Parathyroid adenoma (tissue), 2 donors: ENCODE data around the gene SPRYD3.

Experiments
- H2AFZ ChIP-seq: fragments of 300-600 bp; sonication (generic); one replicate; pipeline ENCODE4 v1.7.0; 2017; ENCODE audit warnings: antibody characterized with exemption, mild to moderate bottlenecking
- H3K27ac ChIP-seq: fragments of 300-600 bp; sonication (generic); one replicate; pipeline ENCODE4 v1.7.0; 2017
- H3K27me3 ChIP-seq: fragments of 300-600 bp; sonication (generic); one replicate; pipeline ENCODE4 v1.7.0; 2017; ENCODE audit warnings: low read length; ENCODE audit not compliant: control insufficient read depth, insufficient read depth
- H3K36me3 ChIP-seq: fragments of 300-600 bp; sonication (generic); one replicate; pipeline ENCODE4 v1.7.0; 2017; ENCODE audit warnings: low read length; ENCODE audit not compliant: control insufficient read depth, insufficient read depth
- H3K4me1 ChIP-seq: fragments of 300-600 bp; sonication (generic); one replicate; pipeline ENCODE4 v1.7.0; 2017; ENCODE audit warnings: control low read depth
- H3K4me2 ChIP-seq: fragments of 300-600 bp; sonication (generic); one replicate; pipeline ENCODE4 v1.7.0; 2017; ENCODE audit warnings: low read length
- H3K4me3 ChIP-seq: fragments of 300-600 bp; sonication (generic); one replicate; pipeline ENCODE4 v1.7.0; 2017; ENCODE audit warnings: low read depth, low read length
- H3K79me2 ChIP-seq: fragments of 300-600 bp; sonication (generic); one replicate; pipeline ENCODE4 v1.7.0; 2017; ENCODE audit warnings: control low read depth
- H3K9ac ChIP-seq: fragments of 300-600 bp; sonication (generic); one replicate; pipeline ENCODE4 v1.7.0; 2017; ENCODE audit warnings: mild to moderate bottlenecking
- H3K9me3 ChIP-seq: fragments of 300-600 bp; sonication (generic); one replicate; pipeline ENCODE4 v1.7.0; 2017; ENCODE audit warnings: low read length; ENCODE audit not compliant: control insufficient read depth
- CTCF ChIP-seq: fragments of 300-600 bp; sonication (generic); IDR thresholded peaks from one replicate; pipeline ENCODE4 v1.7.0; 2017; ENCODE audit warnings: antibody characterized with exemption, mild to moderate bottlenecking
- donor health status: primary hyperparathyroidism.

Gene SPRYD3

GRCh38 chr12:53091756-53092155 is 12.6 kb upstream of the SPRYD3 start:
- Histone ChIP-seq H3K36me3 (no peaks in the 10 kb centered on the region), H3K4me2 (no peak overlapping the region), H3K4me1 (no peaks in the 10 kb centered on the region), H2AFZ (no peak overlapping the region), H3K9ac (no peak overlapping the region), H3K9me3 (no peaks in the 10 kb centered on the region), H3K27ac (no peak overlapping the region), H3K4me3 (no peak overlapping the region), H3K79me2 (no peaks in the 10 kb centered on the region), H3K27me3 (no peaks in the 10 kb centered on the region)
- no peak for TF ChIP-seq CTCF

- Histone ChIP-seq H3K79me2 (no peaks in the 10 kb centered on the region), H3K9me3 (no peaks in the 10 kb centered on the region), H3K9ac (no peak overlapping the region), H3K27me3 (no peaks in the 10 kb centered on the region), H3K4me3 (no peak overlapping the region), H2AFZ (no peak overlapping the region), H3K36me3 (no peaks in the 10 kb centered on the region), H3K4me2 (no peak overlapping the region), H3K27ac (no peak overlapping the region), H3K4me1 (no peaks in the 10 kb centered on the region)
- no peak for TF ChIP-seq CTCF
These were observed 11.4 kb upstream of the SPRYD3 start for GRCh38 chr12:53090554-53090953.

- Histone ChIP-seq H3K27ac (no peak overlapping the region), H3K79me2 (no peaks in the 10 kb centered on the region), H3K4me2 (no peak overlapping the region), H3K4me3 (no peak overlapping the region), H3K27me3 (no peaks in the 10 kb centered on the region), H3K9me3 (no peaks in the 10 kb centered on the region), H3K9ac (no peak overlapping the region), H3K36me3 (no peaks in the 10 kb centered on the region), H2AFZ (no peak overlapping the region), H3K4me1 (no peaks in the 10 kb centered on the region)
- TF ChIP-seq CTCF, result no peak
These were observed 10.9 kb upstream of the SPRYD3 start for GRCh38 chr12:53090105-53090504.

- Histone ChIP-seq H3K4me1 (no peaks in the 10 kb centered on the region), H3K9ac (no peak overlapping the region), H2AFZ (no peak overlapping the region), H3K4me3 (no peak overlapping the region), H3K27me3 (no peaks in the 10 kb centered on the region), H3K27ac (no peak overlapping the region), H3K36me3 (no peaks in the 10 kb centered on the region), H3K4me2 (no peak overlapping the region), H3K79me2 (no peaks in the 10 kb centered on the region), H3K9me3 (no peaks in the 10 kb centered on the region)
- no peak for TF ChIP-seq CTCF
These were observed 7.2 kb upstream of the SPRYD3 start for GRCh38 chr12:53086361-53086760.

GRCh38 chr12:53082637-53083175 is 3.5 kb upstream of the SPRYD3 start:
- peaks cover 7% of the 10 kb centered on the region for H3K4me1 ChIP-seq
- H3K9me3 ChIP-seq, result no peaks in the 10 kb centered on the region
- H3K36me3 ChIP-seq, result no peaks in the 10 kb centered on the region
- H3K4me2 ChIP-seq, result no peak overlapping the region
- H3K27ac ChIP-seq, result no peak overlapping the region
- H3K4me3 ChIP-seq, result no peak overlapping the region
- H3K9ac ChIP-seq, result no peak overlapping the region
- no peak overlapping the region for H2AFZ ChIP-seq
- TF ChIP-seq CTCF, result no peak
- no peaks in the 10 kb centered on the region for H3K79me2 ChIP-seq
- no peaks in the 10 kb centered on the region for H3K27me3 ChIP-seq
